Cardiac fibroblast (primary cell): ENCODE data around the gene ZG16.
"Not testable (repeated sequence)": the region's sequence is repeated elsewhere in the genome, so short reads cannot be mapped to it uniquely, and the experiment has no call there.

Experiments used
- DNase-seq, 2 donors: peaks; one replicate each; pipeline versions ENCODE4 v3.0.0 to v3.0.0-alpha.2; 2010; ENCODE audit warnings: low read depth in 2 of 2
- H3K4me3 ChIP-seq, 2 donors: replicated peaks in 1 of 2; 1 replicate in 1 of 2; 2 replicates in 1 of 2; pipeline ENCODE4 v1.5.1; 2011; ENCODE audit warnings: low read depth in 2 of 2, low read length in 2 of 2, mild to moderate bottlenecking in 2 of 2, moderate library complexity in 1 of 2
- TF ChIP-seq, protein P1 (sequence below): IDR thresholded peaks from one replicate; pipeline ENCODE4 v1.5.1; 2011; ENCODE audit warnings: low read depth, mild to moderate bottlenecking, low read length, inconsistent platforms

Gene ZG16

DNA sequence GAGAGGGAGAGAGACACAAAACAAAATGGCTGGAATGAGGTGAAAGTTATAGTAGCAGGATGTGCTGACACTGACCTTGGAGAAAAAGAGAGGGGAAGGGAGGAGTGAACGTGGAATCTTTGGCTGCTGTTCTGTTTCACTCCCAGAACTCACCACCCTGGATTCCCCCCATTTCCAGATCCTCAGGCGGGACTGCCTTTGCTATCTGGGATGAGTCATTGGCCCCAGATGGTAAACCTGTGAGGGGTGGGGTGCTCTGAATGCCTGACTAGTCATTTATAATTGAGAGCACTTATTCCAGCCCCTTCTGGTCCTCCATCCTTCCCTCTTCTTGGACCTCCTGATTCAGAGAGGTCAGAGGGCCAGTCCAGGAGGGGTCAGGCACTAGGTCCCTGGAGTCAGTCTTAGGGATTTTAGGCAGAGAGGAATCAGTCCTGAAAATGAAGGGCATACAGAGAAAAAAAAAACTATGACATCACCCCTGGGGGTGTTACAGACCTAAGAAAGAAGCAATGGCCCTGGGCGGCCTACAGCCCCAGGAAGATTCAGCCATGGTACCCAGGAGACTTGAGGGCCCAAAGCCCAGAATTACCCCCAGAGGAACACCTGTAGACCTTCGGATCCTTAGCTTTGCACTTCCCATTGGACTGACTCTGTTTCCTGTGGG, 2.2 kb upstream of the ZG16 start:
- peak; percentile 20 to 38 for DNase-seq
- no peak overlapping the region for H3K4me3 ChIP-seq
- TF ChIP-seq, protein P1, sequence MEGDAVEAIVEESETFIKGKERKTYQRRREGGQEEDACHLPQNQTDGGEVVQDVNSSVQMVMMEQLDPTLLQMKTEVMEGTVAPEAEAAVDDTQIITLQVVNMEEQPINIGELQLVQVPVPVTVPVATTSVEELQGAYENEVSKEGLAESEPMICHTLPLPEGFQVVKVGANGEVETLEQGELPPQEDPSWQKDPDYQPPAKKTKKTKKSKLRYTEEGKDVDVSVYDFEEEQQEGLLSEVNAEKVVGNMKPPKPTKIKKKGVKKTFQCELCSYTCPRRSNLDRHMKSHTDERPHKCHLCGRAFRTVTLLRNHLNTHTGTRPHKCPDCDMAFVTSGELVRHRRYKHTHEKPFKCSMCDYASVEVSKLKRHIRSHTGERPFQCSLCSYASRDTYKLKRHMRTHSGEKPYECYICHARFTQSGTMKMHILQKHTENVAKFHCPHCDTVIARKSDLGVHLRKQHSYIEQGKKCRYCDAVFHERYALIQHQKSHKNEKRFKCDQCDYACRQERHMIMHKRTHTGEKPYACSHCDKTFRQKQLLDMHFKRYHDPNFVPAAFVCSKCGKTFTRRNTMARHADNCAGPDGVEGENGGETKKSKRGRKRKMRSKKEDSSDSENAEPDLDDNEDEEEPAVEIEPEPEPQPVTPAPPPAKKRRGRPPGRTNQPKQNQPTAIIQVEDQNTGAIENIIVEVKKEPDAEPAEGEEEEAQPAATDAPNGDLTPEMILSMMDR, result no peak

DNA sequence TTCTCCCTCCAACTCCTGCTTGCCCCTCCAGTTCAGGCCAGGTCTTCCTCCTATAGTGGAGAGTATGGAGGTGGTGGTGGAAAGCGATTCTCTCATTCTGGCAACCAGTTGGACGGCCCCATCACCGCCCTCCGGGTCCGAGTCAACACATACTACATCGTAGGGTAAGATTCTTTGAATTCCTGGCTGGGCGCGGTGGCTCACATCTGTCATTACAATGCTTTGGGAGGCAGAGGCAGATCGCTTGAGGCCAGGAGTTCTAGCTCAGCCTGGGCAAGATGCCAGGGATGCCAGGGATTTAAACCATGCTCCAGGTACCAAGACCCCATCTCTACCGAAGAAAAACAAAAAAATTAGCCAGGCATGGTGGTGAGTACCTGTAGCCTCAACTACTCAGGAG, 1.4 kb downstream of the ZG16 start:
- DNase-seq, result peak in 1 of 2 donors; percentile 4
- H3K4me3 ChIP-seq, result no peak overlapping the region
- TF ChIP-seq, protein P1, result no peak

DNA sequence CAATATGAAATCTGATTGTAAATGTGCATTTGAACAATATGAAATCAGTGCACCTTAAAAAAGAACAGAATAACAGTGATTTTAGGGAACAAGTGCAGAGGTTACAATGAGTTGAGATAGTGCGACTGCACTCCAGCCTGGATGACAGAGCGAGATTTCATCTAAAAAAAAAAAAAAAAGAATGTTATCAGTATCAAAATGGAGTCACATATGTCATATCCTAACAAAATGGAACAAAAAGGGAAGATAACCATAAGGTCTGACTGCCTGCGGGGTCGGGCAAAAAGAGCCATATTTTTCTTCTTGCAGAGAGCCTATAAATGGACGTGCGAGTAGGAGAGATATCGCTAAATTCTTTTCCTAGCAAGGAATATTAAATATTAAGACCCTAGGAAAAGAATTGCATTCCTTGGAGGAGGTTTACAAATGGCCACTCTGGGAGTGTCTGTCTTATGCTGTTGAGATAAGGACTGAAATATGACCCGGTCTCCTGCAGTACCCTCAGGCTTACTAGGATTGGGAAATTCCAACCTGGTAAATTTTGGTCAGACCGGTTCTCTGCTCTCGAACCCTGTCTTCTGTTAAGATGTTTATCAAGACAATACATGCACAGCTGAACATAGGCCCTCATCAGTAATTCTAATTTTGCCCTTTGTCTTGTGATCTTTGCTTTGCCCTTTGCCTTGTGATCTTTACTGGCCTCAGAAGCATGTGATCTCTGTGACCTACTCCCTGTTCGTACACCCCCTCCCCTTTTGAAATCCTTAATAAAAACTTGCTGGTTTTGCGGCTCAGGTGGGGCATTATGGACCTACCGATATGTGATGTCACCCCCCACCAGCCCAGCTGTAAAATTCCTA, 5.3 kb downstream of the ZG16 start:
- DNase-seq, H3K4me3 ChIP-seq: not testable (repeated sequence)

DNA sequence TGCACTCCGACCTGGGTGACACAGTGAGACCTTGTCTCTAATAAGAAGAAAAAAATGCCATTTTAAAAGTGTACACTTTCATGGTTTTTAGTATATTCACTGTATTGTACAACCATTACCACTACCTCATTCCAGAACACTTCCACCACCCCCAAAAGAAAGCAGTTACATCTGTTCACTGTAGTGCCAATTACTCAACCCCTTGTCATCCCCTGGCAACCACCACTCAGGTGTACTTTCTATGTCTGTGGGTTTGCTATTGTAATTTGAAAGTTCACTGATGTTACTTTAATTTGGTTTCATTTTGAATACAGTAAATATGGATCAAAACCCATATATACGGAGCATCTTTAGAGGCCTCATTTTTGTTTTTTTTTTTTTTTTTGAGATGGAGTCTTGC, 6.1 kb downstream of the ZG16 start:
- no peak overlapping the region for H3K4me3 ChIP-seq
- TF ChIP-seq, protein P1, result no peak
- DNase-seq, result no peak

DNA sequence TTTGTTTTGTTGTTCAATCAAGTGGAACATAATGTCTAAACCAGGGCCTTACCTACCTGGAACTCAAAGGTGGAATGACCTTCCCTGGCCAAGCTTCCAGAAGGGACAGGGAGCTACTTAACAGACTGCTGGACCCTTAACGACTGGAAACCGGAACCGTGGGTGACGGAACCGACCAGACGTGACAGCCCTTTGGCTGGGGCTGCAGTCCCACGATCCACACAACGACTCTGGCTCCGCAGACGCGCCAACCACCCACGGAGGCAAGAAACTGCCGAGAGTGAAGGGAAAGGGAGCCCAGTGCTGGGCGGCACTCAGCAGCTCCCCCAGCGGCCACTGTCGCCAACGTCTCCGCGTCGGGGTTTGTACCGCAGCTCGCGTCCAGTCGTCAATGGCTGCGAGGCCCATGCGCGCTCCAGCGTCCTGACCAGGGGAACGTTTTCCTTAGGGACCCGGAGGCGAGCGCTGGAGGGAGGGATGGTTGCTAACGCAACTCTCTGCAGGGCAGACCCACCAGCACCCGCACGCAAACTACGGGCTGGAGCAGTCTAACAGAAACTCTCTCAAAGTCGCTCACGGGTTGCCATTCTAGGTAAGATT, 6.9 kb downstream of the ZG16 start:
- TF ChIP-seq, protein P1, result peak; percentile 88
- peak; percentile 65 to 74 for DNase-seq
- peak overlapping the region; percentile 19 to 29 for H3K4me3 ChIP-seq

DNA sequence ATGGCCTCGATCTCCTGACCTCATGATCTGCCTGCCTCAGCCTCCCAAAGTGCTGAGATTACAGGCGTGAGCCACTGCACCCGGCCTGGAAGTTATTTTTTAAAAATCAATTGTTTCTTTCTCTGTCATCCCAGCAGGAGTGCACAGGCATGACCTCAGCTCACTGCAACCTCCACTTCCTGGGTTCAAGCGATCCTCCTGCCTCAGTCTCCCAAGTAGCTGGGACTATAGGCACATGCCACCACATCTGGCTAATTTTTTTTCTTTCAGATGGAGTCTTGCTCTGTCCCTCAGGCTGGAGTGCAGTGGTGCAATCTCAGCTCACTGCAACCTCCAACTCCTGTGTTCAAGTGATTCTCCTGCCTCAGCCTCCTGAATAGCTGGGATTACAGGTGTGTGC, 9.1 kb downstream of the ZG16 start:
- not testable (repeated sequence) for H3K4me3 ChIP-seq, DNase-seq

DNA sequence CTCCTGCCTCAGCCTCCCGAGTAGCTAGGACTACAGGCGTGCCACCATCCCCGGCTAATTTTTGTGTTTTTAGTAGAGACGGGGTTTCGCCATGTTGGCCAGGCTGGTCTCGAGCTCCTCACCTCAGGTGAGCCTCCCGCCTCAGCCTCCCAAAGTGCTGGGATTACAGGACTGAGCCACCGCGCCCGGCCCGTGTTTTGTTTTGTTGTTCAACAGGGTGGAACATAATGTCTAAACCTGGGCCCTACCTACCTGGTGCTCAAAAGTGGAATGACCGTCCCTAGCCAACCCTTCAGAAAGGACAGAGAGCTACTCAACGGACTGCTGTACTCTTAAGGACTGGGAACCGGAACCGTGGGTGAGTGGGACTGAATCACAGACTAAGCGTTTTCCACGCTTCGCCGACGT, 11.7 kb downstream of the ZG16 start:
- peak overlapping the region; percentile 96 to 97 for H3K4me3 ChIP-seq
- TF ChIP-seq, protein P1, result no peak
- no peak for DNase-seq
